ENCODE measurements around the gene ATP6V0A1. TPM values are rescaled to one million over a fixed set of nuclear protein-coding genes. Genes with fewer than 3 reads are reported as not detected.
A peak's percentile ranks its signal among the peaks of the same experiment; 100 is the strongest.

ATP6V0A1 gene
- total RNA-seq, 2 experiments from 2014 or later = 10.4 to 14.4 TPM

- ChIA-PET CTCF (interaction anchor here (1.0 to 1.3 kb wide), 2 partner anchors 51 to 60 kb away, joined by 3 to 5 read pairs; no protein-coding TSS in a partner anchor), POLR2A (interaction anchor here (0.7 to 2.3 kb wide), 6 partner anchors 13 to 70 kb away, joined by 3 to 17 read pairs (median 4); partner anchors contain the start of genes CAVIN1 and STAT3)
- Histone ChIP-seq H3K27me3 (ENCODE audit: control insufficient read depth in 1 of 2, insufficient read depth in 2 of 2, low read length in 2 of 2) (no peaks in the 10 kb centered on the region), H3K27ac (ENCODE audit: low read depth in 1 of 2, low read length in 2 of 2) (no peak overlapping the region), H3K36me3 (ENCODE audit: insufficient read depth, low read length) (no peaks in the 10 kb centered on the region), H3K4me3 (ENCODE audit: low read length) (no peak overlapping the region), H3K9me3 (ENCODE audit: control insufficient read depth in 1 of 2, insufficient read depth in 1 of 2, low read length in 2 of 2) (no peaks in the 10 kb centered on the region), H3K4me1 (ENCODE audit: insufficient read depth, low read length) (peaks cover 45% of the 10 kb centered on the region)
- intact Hi-C loops (cut with DNase I, micrococcal nuclease) = loop anchor here in 1 of 2 experiments (5.0 kb wide), 1 partner anchor 120 kb away; no protein-coding TSS in a partner anchor
- TF ChIP-seq, protein P1, sequence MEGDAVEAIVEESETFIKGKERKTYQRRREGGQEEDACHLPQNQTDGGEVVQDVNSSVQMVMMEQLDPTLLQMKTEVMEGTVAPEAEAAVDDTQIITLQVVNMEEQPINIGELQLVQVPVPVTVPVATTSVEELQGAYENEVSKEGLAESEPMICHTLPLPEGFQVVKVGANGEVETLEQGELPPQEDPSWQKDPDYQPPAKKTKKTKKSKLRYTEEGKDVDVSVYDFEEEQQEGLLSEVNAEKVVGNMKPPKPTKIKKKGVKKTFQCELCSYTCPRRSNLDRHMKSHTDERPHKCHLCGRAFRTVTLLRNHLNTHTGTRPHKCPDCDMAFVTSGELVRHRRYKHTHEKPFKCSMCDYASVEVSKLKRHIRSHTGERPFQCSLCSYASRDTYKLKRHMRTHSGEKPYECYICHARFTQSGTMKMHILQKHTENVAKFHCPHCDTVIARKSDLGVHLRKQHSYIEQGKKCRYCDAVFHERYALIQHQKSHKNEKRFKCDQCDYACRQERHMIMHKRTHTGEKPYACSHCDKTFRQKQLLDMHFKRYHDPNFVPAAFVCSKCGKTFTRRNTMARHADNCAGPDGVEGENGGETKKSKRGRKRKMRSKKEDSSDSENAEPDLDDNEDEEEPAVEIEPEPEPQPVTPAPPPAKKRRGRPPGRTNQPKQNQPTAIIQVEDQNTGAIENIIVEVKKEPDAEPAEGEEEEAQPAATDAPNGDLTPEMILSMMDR (IDR thresholded peaks at IDR 0.05) = no peak
- peak overlapping the region; percentile 79 for H3K27ac Mint-ChIP-seq
- peak in 1 of 14 experiments; percentile 7 for DNase-seq
- H3K9me3 Mint-ChIP-seq = no peaks in the 10 kb centered on the region
- ATAC-seq (ENCODE audit: poor library complexity) = no peak
- H3K4me1 Mint-ChIP-seq (ENCODE audit: low read depth) = peaks cover 47% of the 10 kb centered on the region
- peak overlapping the region; percentile 74 for H3K4me3 Mint-ChIP-seq
- peaks cover 17% of the 10 kb centered on the region for H3K36me3 Mint-ChIP-seq (ENCODE audit: low read depth)
- H3K27me3 Mint-ChIP-seq = no peaks in the 10 kb centered on the region
Measured at GRCh38 chr17:42457107-42457792, 1.4 kb upstream of the ATP6V0A1 start.

DNA sequence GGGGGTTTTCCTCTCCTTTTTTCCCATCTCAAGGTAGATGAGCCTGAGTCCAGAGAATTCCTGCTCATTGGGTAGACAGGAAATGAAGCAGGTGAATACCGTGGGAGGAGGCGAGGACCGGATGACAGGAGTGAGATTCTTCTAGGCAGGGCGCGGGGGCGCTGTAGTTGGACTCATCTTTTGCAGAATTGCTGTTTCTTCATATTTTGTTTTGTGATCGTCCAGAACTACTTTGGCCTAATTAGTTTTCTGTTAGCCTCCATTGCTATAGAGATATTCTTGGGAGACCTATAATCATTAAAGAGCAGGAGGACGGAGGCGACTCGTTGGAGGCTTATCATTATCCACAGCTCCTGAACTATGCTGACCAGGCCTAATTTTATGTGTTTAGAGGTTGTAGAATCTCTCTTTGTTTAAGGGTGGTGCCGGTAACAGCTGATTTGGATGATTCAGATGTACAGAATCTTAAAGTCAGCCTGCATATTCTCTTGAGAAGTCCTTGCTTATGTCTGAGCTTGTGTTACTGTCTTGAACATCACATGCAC lies 650 bp downstream of the ATP6V0A1 start:
- POLR2A ChIA-PET = interaction anchor here (0.8 to 1.1 kb wide), 4 partner anchors 9 to 493 kb away, joined by 3 to 4 read pairs (median 3); partner anchors contain the start of gene CNP
- H3K36me3 ChIP-seq (ENCODE audit: insufficient read depth, low read length) = no peaks in the 10 kb centered on the region
- no peaks in the 10 kb centered on the region for H3K27me3 ChIP-seq (ENCODE audit: control insufficient read depth in 1 of 2, insufficient read depth in 2 of 2, low read length in 2 of 2)
- intact Hi-C loops (cut with DNase I, micrococcal nuclease) = loop anchor here in 1 of 2 experiments (2.0 to 5.0 kb wide), 2 partner anchors 25 to 122 kb away; no protein-coding TSS in a partner anchor
- H3K27ac Mint-ChIP-seq = peak overlapping the region; percentile 85
- H3K27me3 Mint-ChIP-seq = no peaks in the 10 kb centered on the region
- peak in 4 of 14 experiments; percentile 39 to 44 (median 41) for DNase-seq
- peaks cover 47% of the 10 kb centered on the region for H3K4me1 Mint-ChIP-seq (ENCODE audit: low read depth)
- ATAC-seq (ENCODE audit: poor library complexity) = peak; percentile 11
- H3K9me3 ChIP-seq (ENCODE audit: control insufficient read depth in 1 of 2, insufficient read depth in 1 of 2, low read length in 2 of 2) = no peaks in the 10 kb centered on the region
- H3K9me3 Mint-ChIP-seq = no peaks in the 10 kb centered on the region
- TF ChIP-seq, protein P1 (IDR thresholded peaks at IDR 0.05) = peak; percentile 23
- H3K4me1 ChIP-seq (ENCODE audit: insufficient read depth, low read length) = peaks cover 45% of the 10 kb centered on the region
- H3K4me3 ChIP-seq (ENCODE audit: low read length) = peak overlapping the region; percentile 64
- H3K27ac ChIP-seq (ENCODE audit: low read depth in 1 of 2, low read length in 2 of 2) = peak overlapping the region in 1 of 2 donors; percentile 3
- peaks cover 28% of the 10 kb centered on the region for H3K36me3 Mint-ChIP-seq (ENCODE audit: low read depth)
- H3K4me3 Mint-ChIP-seq = peak overlapping the region; percentile 92
- CTCF ChIA-PET = interaction anchor here (0.8 to 1.3 kb wide), 3 partner anchors 10 to 230 kb away, joined by 3 read pairs; no protein-coding TSS in a partner anchor

GRCh38 chr17:42459801-42460281 lies 1.2 kb downstream of the ATP6V0A1 start:
- ATAC-seq (ENCODE audit: poor library complexity) (peak; percentile 32), DNase-seq (peak in 4 of 14 experiments; percentile 17 to 61 (median 52))
- peaks cover 47% of the 10 kb centered on the region for H3K4me1 Mint-ChIP-seq (ENCODE audit: low read depth)
- CTCF ChIA-PET = interaction anchor here (0.8 to 1.3 kb wide), 3 partner anchors 9 to 230 kb away, joined by 3 read pairs; no protein-coding TSS in a partner anchor
- H3K36me3 ChIP-seq (ENCODE audit: insufficient read depth, low read length) = no peaks in the 10 kb centered on the region
- no peaks in the 10 kb centered on the region for H3K27me3 Mint-ChIP-seq
- H3K4me3 Mint-ChIP-seq = peak overlapping the region; percentile 92
- peaks cover 28% of the 10 kb centered on the region for H3K36me3 Mint-ChIP-seq (ENCODE audit: low read depth)
- no peaks in the 10 kb centered on the region for H3K9me3 ChIP-seq (ENCODE audit: control insufficient read depth in 1 of 2, insufficient read depth in 1 of 2, low read length in 2 of 2)
- H3K4me1 ChIP-seq (ENCODE audit: insufficient read depth, low read length) = peaks cover 45% of the 10 kb centered on the region
- H3K9me3 Mint-ChIP-seq = no peaks in the 10 kb centered on the region
- peak overlapping the region; percentile 85 for H3K27ac Mint-ChIP-seq
- peak overlapping the region; percentile 64 for H3K4me3 ChIP-seq (ENCODE audit: low read length)
- POLR2A ChIA-PET = interaction anchor here (0.8 to 1.5 kb wide), 6 partner anchors 9 to 493 kb away, joined by 3 to 6 read pairs (median 3); partner anchors contain the start of genes CNP and STAT3
- H3K27me3 ChIP-seq (ENCODE audit: control insufficient read depth in 1 of 2, insufficient read depth in 2 of 2, low read length in 2 of 2) = no peaks in the 10 kb centered on the region
- intact Hi-C loops (cut with DNase I, micrococcal nuclease) = loop anchor here (2.0 to 5.0 kb wide), 3 partner anchors 25 to 123 kb away; partner anchors contain the start of gene CAVIN1 (in 1 of the 2)
- no peak overlapping the region for H3K27ac ChIP-seq (ENCODE audit: low read depth in 1 of 2, low read length in 2 of 2)
- TF ChIP-seq, protein P1 (IDR thresholded peaks at IDR 0.05) = no peak
